ENCODE measurements around the gene CCDC88B. TPM values are rescaled to one million over a fixed set of nuclear protein-coding genes. Genes with fewer than 3 reads are reported as not detected.

Gene CCDC88B
- total and polyA plus RNA-seq, 2 experiments from 2014 or later, result 1.8 to 2.6 TPM

DNA sequence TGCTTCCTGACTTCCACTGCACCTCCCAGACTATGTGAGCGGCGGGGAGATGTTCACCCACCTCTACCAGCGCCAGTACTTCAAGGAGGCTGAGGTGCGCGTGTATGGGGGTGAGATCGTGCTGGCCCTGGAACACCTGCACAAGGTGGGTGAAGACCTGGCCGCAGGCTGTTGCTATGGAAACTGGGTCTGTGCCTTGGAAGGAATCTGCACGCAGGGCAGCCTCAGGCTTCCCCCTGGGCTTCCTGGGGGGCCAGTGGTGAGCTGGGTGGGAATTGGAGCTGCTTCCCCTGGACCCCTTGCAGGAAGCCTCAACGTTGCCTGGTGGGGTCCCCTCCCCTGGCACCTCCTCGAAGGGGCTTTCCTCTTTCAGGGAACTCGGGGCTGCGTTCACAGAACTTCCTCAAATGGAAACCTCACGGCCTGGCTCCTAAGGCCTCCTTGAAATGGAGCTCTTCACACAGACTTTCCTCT, 20.5 kb downstream of the CCDC88B start:
- peaks cover 13% of the 10 kb centered on the region for H3K79me2 ChIP-seq (ENCODE audit: insufficient read depth)
- H3K9me3 ChIP-seq (ENCODE audit: low read depth), result no peaks in the 10 kb centered on the region
- peaks cover 10% of the 10 kb centered on the region; the same call in 1 of the 2 replicates for H3K36me3 ChIP-seq (ENCODE audit: low read depth)
- H4K20me1 ChIP-seq (ENCODE audit: insufficient read depth), result no peaks in the 10 kb centered on the region
- H3F3A ChIP-seq (ENCODE audit: insufficient read depth), result peaks cover 4% of the 10 kb centered on the region; the same call in 1 of the 2 replicates
- H3K4me2 ChIP-seq (ENCODE audit: unreplicated experiment), result no peak overlapping the region
- no peaks in the 10 kb centered on the region for H3K9me2 ChIP-seq (ENCODE audit: insufficient read depth)
- H3K4me3 ChIP-seq, result no peak overlapping the region
- TF ChIP-seq EZH2phosphoT487 (IDR thresholded peaks at IDR 0.05; ENCODE audit: insufficient read depth, low read depth), result no peak
- TF ChIP-seq EZH2 (IDR thresholded peaks at IDR 0.05; ENCODE audit: insufficient read depth, poor library complexity, severe bottlenecking), result no peak
- H3K9ac ChIP-seq, result no peak overlapping the region
- H3K27ac ChIP-seq, result no peak overlapping the region
- DNase-seq, result no peak
- in situ Hi-C loops (cut with MboI), result no loop called here
- WGBS, 2 experiments (ENCODE audit: low coverage in 1 of 2, low lambda C conversion rate in 2 of 2, missing lambda C conversion rate in 2 of 2), result 79 to 93% methylated on average over 11 to 13 of the region's 13 CpGs
- no peaks in the 10 kb centered on the region for H3K27me3 ChIP-seq (replicated peaks; ENCODE audit: insufficient read depth)
- peaks cover 14% of the 10 kb centered on the region for H3K4me1 ChIP-seq (ENCODE audit: insufficient read depth)
- no peak overlapping the region for H2AFZ ChIP-seq

DNA sequence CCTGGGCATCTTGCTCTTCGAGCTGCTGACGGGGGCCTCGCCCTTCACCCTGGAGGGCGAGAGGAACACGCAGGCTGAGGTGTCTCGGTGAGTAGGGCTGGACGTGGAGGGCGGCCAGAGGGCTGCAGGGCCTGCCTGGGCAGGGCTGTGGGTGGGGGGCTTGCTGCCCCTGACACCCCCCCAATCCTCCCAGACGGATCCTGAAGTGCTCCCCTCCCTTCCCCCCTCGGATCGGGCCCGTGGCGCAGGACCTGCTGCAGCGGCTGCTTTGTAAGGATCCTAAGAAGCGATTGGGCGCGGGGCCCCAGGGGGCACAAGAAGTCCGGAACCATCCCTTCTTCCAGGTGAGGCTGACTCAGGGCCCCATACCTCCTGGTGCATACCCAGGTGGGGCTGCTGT, 21.7 kb downstream of the CCDC88B start:
- H3F3A ChIP-seq (ENCODE audit: insufficient read depth), result peaks cover 3% of the 10 kb centered on the region; the same call in 1 of the 2 replicates
- 91 to 99% methylated on average over 11 to 18 of the region's 18 CpGs for whole genome bisulfite sequencing, 2 experiments (ENCODE audit: low coverage in 1 of 2, low lambda C conversion rate in 2 of 2, missing lambda C conversion rate in 2 of 2)
- no peak overlapping the region for H3K4me3 ChIP-seq
- TF ChIP-seq EZH2phosphoT487 (IDR thresholded peaks at IDR 0.05; ENCODE audit: insufficient read depth, low read depth) (no peak), EZH2 (IDR thresholded peaks at IDR 0.05; ENCODE audit: insufficient read depth, poor library complexity, severe bottlenecking) (no peak)
- peaks cover 13% of the 10 kb centered on the region for H3K79me2 ChIP-seq (ENCODE audit: insufficient read depth)
- peaks cover 14% of the 10 kb centered on the region for H3K4me1 ChIP-seq (ENCODE audit: insufficient read depth)
- DNase-seq, result no peak
- H2AFZ ChIP-seq, result no peak overlapping the region
- no peak overlapping the region for H3K27ac ChIP-seq
- H3K36me3 ChIP-seq (ENCODE audit: low read depth), result peaks cover 18% of the 10 kb centered on the region; the same call in 1 of the 2 replicates
- no peaks in the 10 kb centered on the region for H3K9me2 ChIP-seq (ENCODE audit: insufficient read depth)
- H3K9me3 ChIP-seq (ENCODE audit: low read depth), result no peaks in the 10 kb centered on the region
- in situ Hi-C loops (cut with MboI), result no loop called here
- no peak overlapping the region for H3K9ac ChIP-seq
- no peak overlapping the region for H3K4me2 ChIP-seq (ENCODE audit: unreplicated experiment)
- no peaks in the 10 kb centered on the region for H3K27me3 ChIP-seq (replicated peaks; ENCODE audit: insufficient read depth)
- no peaks in the 10 kb centered on the region for H4K20me1 ChIP-seq (ENCODE audit: insufficient read depth)

DNA sequence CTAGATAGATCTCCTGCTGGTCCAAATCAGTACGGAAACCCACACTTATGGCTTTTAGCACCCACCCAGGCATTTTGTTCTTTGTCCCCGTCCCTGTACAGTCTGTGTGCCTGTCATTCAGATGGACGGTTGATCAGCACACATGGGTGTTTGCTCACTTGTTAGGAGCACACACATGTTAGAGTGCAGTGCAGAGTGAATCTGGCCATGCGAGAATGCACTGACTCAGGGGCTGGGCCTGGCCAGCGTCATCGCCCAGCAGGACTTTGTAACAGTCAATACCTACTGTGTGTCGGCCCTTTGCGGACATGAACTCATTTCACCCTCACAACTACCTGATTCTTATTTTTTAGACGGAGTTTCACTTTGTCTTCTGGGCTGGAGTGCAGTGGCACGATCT, 22.3 kb downstream of the CCDC88B start:
- DNase-seq, result no peak
- Histone ChIP-seq H3K9me3 (ENCODE audit: low read depth) (no peaks in the 10 kb centered on the region), H2AFZ (no peak overlapping the region), H3K79me2 (ENCODE audit: insufficient read depth) (peaks cover 13% of the 10 kb centered on the region), H4K20me1 (ENCODE audit: insufficient read depth) (no peaks in the 10 kb centered on the region), H3K4me2 (ENCODE audit: unreplicated experiment) (no peak overlapping the region), H3K4me1 (ENCODE audit: insufficient read depth) (peaks cover 16% of the 10 kb centered on the region), H3F3A (ENCODE audit: insufficient read depth) (peaks cover 5% of the 10 kb centered on the region; the same call in 1 of the 2 replicates), H3K9ac (no peak overlapping the region), H3K27me3 (replicated peaks; ENCODE audit: insufficient read depth) (no peaks in the 10 kb centered on the region), H3K9me2 (ENCODE audit: insufficient read depth) (no peaks in the 10 kb centered on the region), H3K36me3 (ENCODE audit: low read depth) (peaks cover 22% of the 10 kb centered on the region; the same call in 1 of the 2 replicates), H3K4me3 (no peak overlapping the region), H3K27ac (no peak overlapping the region)
- WGBS, 2 experiments (ENCODE audit: low coverage in 1 of 2, low lambda C conversion rate in 2 of 2, missing lambda C conversion rate in 2 of 2), result 91 to 94% methylated on average over 10 of the region's 10 CpGs
- in situ Hi-C loops (cut with MboI), result no loop called here
- TF ChIP-seq EZH2phosphoT487 (IDR thresholded peaks at IDR 0.05; ENCODE audit: insufficient read depth, low read depth) (no peak), EZH2 (IDR thresholded peaks at IDR 0.05; ENCODE audit: insufficient read depth, poor library complexity, severe bottlenecking) (no peak)

DNA sequence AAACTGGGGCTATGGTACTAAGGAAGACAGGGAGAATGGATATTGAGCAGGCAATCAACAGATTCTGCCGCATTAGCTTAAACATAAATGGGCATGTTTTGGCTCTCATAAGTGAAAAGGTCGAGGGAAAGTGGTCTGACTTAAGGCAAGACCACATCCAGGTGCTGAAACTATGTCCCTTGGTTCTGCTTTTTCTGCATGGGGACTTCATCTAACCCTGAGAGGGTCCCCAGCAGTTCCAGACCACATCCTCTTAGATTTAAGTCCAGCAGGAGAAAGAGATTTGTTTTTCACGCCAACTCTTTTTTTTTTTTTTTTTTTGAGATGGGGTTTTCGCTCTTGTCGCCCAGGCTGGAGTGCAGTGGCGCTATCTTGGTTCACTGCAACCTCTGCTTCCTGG, 24.4 kb downstream of the CCDC88B start:
- in situ Hi-C loops (cut with MboI), result no loop called here
- H3K9me2 ChIP-seq (ENCODE audit: insufficient read depth), result no peaks in the 10 kb centered on the region
- H3K27ac ChIP-seq, result no peak overlapping the region
- H3K36me3 ChIP-seq (ENCODE audit: low read depth), result peaks cover 26% of the 10 kb centered on the region; the same call in 1 of the 2 replicates
- H4K20me1 ChIP-seq (ENCODE audit: insufficient read depth), result no peaks in the 10 kb centered on the region
- peaks cover 5% of the 10 kb centered on the region; the same call in 1 of the 2 replicates for H3K4me1 ChIP-seq (ENCODE audit: insufficient read depth)
- DNase-seq, result no peak
- no peak overlapping the region for H3K4me3 ChIP-seq
- WGBS, 2 experiments (ENCODE audit: low coverage in 1 of 2, low lambda C conversion rate in 2 of 2, missing lambda C conversion rate in 2 of 2), result 96 to 98% methylated on average over 6 of the region's 6 CpGs
- no peaks in the 10 kb centered on the region for H3K9me3 ChIP-seq (ENCODE audit: low read depth)
- H3K4me2 ChIP-seq (ENCODE audit: unreplicated experiment), result no peak overlapping the region
- no peaks in the 10 kb centered on the region for H3K27me3 ChIP-seq (replicated peaks; ENCODE audit: insufficient read depth)
- H3F3A ChIP-seq (ENCODE audit: insufficient read depth), result peaks cover 5% of the 10 kb centered on the region; the same call in 1 of the 2 replicates
- H2AFZ ChIP-seq, result no peak overlapping the region
- H3K79me2 ChIP-seq (ENCODE audit: insufficient read depth), result peaks cover 9% of the 10 kb centered on the region
- TF ChIP-seq EZH2 (IDR thresholded peaks at IDR 0.05; ENCODE audit: insufficient read depth, poor library complexity, severe bottlenecking) (no peak), EZH2phosphoT487 (IDR thresholded peaks at IDR 0.05; ENCODE audit: insufficient read depth, low read depth) (no peak)
- H3K9ac ChIP-seq, result no peak overlapping the region
